Left ventricle myocardium inferior (tissue), 1 donor: ENCODE data around the gene ARMC8. TPM values are rescaled to one million over a fixed set of nuclear protein-coding genes. Genes with fewer than 3 reads are reported as not detected.

Experiments
- DNase-seq: peaks from one replicate; pipeline ENCODE4 v3.0.0-alpha.2; 2020
- H3K27ac ChIP-seq: fragments of 200-600 bp; replicated peaks from 2 replicates; pipeline ENCODE4 v1.8.0; 2021
- H3K27me3 ChIP-seq: fragments of 200-600 bp; 2 replicates; pipeline ENCODE4 v1.8.0; 2021; ENCODE audit warnings: low read depth
- H3K36me3 ChIP-seq: fragments of 200-600 bp; 2 replicates; pipeline ENCODE4 v1.8.0; 2021
- H3K4me1 ChIP-seq: fragments of 200-600 bp; 2 replicates; pipeline ENCODE4 v1.8.0; 2021
- H3K4me3 ChIP-seq: fragments of 200-600 bp; 2 replicates; pipeline ENCODE4 v1.8.0; 2021; ENCODE audit warnings: mild to moderate bottlenecking, moderate library complexity
- H3K9me3 ChIP-seq: fragments of 200-600 bp; replicated peaks from 2 replicates; pipeline ENCODE4 v1.8.0; 2021
- CTCF ChIP-seq: fragments of 200-600 bp; IDR thresholded peaks from 2 replicates; pipeline ENCODE4 v1.8.0; 2021; ENCODE audit warnings: antibody characterized with exemption, mild to moderate bottlenecking, borderline replicate concordance
- intact Hi-C: fragments of 100-400 bp; cut with micrococcal nuclease; formaldehyde crosslinking; loops from one replicate; pipeline ENCODE4 v1.11.0; 2022
- total RNA-seq: library from RNA; stranded (reverse); fragmentation: NEBNext Ultra II Directional; extraction: Animal tissue kit (Norgen Biotek cat#: 25700); gene quantifications from one replicate; pipeline ENCODE4 v1.2.1, GENCODE V29; 2021
- donor health status: DM: no; HTN: yes; CAD: no; lungs with severe emphysema.

The ARMC8 gene
- total RNA-seq, 1 donor from 2014 or later, result 31.2 TPM

- Histone ChIP-seq H3K36me3 (peaks cover 8% of the 10 kb centered on the region), H3K9me3 (no peaks in the 10 kb centered on the region), H3K27ac (peak overlapping the region; percentile 94), H3K4me1 (peaks cover 52% of the 10 kb centered on the region), H3K27me3 (peaks cover 7% of the 10 kb centered on the region), H3K4me3 (peak overlapping the region; percentile 93)
- intact Hi-C loops, result no loop called here
- DNase-seq, result no peak
- TF ChIP-seq CTCF, result no peak
These were observed 1.1 kb downstream of the ARMC8 start for GRCh38 chr3:138188013-138188730.

- TF ChIP-seq CTCF, result no peak
- peaks cover 47% of the 10 kb centered on the region for H3K4me1 ChIP-seq
- intact Hi-C loops, result no loop called here
- no peaks in the 10 kb centered on the region for H3K27me3 ChIP-seq
- H3K36me3 ChIP-seq, result peaks cover 4% of the 10 kb centered on the region
- no peak overlapping the region for H3K4me3 ChIP-seq
- DNase-seq, result no peak
- no peaks in the 10 kb centered on the region for H3K9me3 ChIP-seq
- no peak overlapping the region for H3K27ac ChIP-seq
These were observed 8.4 kb downstream of the ARMC8 start for GRCh38 chr3:138195481-138195880.

GRCh38 chr3:138196023-138196422, 8.9 kb downstream of the ARMC8 start:
- intact Hi-C loops, result no loop called here
- Histone ChIP-seq H3K27ac (no peak overlapping the region), H3K27me3 (no peaks in the 10 kb centered on the region), H3K9me3 (no peaks in the 10 kb centered on the region), H3K4me1 (peaks cover 47% of the 10 kb centered on the region), H3K4me3 (no peak overlapping the region), H3K36me3 (peaks cover 4% of the 10 kb centered on the region)
- no peak for DNase-seq
- no peak for TF ChIP-seq CTCF

- Histone ChIP-seq H3K4me1 (peaks cover 43% of the 10 kb centered on the region), H3K9me3 (no peaks in the 10 kb centered on the region), H3K27me3 (no peaks in the 10 kb centered on the region), H3K27ac (no peak overlapping the region), H3K36me3 (peaks cover 4% of the 10 kb centered on the region), H3K4me3 (no peak overlapping the region)
- no peak for DNase-seq
- intact Hi-C loops, result no loop called here
- TF ChIP-seq CTCF, result no peak
These were observed 10.0 kb downstream of the ARMC8 start for GRCh38 chr3:138197058-138197457.

- intact Hi-C loops, result no loop called here
- DNase-seq, result no peak
- H3K27ac ChIP-seq, result no peak overlapping the region
These were observed 10.4 kb downstream of the ARMC8 start for GRCh38 chr3:138197524-138197923.

More at GRCh38 chr3:138197524-138197923, 10.4 kb downstream of the ARMC8 start:
- Histone ChIP-seq H3K4me3 (no peak overlapping the region), H3K27me3 (no peaks in the 10 kb centered on the region), H3K4me1 (peaks cover 46% of the 10 kb centered on the region), H3K9me3 (no peaks in the 10 kb centered on the region), H3K36me3 (peaks cover 1% of the 10 kb centered on the region)
- no peak for TF ChIP-seq CTCF
